HepG2 (cell line): ENCODE data around the gene TIMM23. TPM values are rescaled to one million over a fixed set of nuclear protein-coding genes. Genes with fewer than 3 reads are reported as not detected.
A peak's percentile ranks its signal among the peaks of the same experiment; 100 is the strongest.

Source experiments
- DMAP1 ChIP-seq: IDR thresholded peaks from 2 replicates; pipeline ENCODE4 v1.6.1; 2016
- GATAD2A ChIP-seq: IDR thresholded peaks from 2 replicates; pipeline ENCODE4 v1.6.1; 2016
- JUN ChIP-seq: sonication (generic); formaldehyde crosslinking; IDR thresholded peaks from 2 replicates; pipeline ENCODE4 v1.4.0; 2020; ENCODE audit warnings: mild to moderate bottlenecking, missing genetic modification reagents
- KAT8 ChIP-seq: IDR thresholded peaks from 2 replicates; pipeline ENCODE4 v1.6.1; 2016; ENCODE audit warnings: missing genetic modification reagents, missing compliant biosample characterization
- KLF15 ChIP-seq: sonication (generic); formaldehyde crosslinking; IDR thresholded peaks from 2 replicates; pipeline ENCODE4 v1.8.1; 2023; ENCODE audit warnings: borderline replicate concordance, mild to moderate bottlenecking, inconsistent platforms, missing genetic modification reagents, mixed read lengths
- KMT2B ChIP-seq: IDR thresholded peaks from 2 replicates; pipeline ENCODE4 v1.6.1; 2016; ENCODE audit warnings: missing genetic modification reagents, missing compliant biosample characterization
- RARG ChIP-seq: sonication (generic); formaldehyde crosslinking; IDR thresholded peaks from 2 replicates; pipeline ENCODE4 v1.4.0; 2020; ENCODE audit warnings: low read depth, mild to moderate bottlenecking, missing genetic modification reagents
- TBL1XR1 ChIP-seq: fragments of 150-350 bp; IDR thresholded peaks from 2 replicates; pipeline ENCODE4 v1.6.1; 2014; ENCODE audit warnings: borderline replicate concordance, low read length; ENCODE audit not compliant: partially characterized antibody
- THYN1 ChIP-seq: sonication (generic); formaldehyde crosslinking; IDR thresholded peaks from 2 replicates; pipeline ENCODE4 v1.8.1; 2023; ENCODE audit warnings: low read depth, mild to moderate bottlenecking, moderate library complexity, missing genetic modification reagents, borderline replicate concordance
- ZFYVE20 ChIP-seq: sonication (generic); formaldehyde crosslinking; IDR thresholded peaks from 2 replicates; pipeline ENCODE4 v1.8.0; 2023; ENCODE audit warnings: low read depth, mild to moderate bottlenecking, moderate library complexity, missing genetic modification reagents, borderline replicate concordance
- ZNF224 ChIP-seq: sonication (generic); formaldehyde crosslinking; IDR thresholded peaks from 2 replicates; pipeline ENCODE4 v1.5.0; 2020; ENCODE audit warnings: mild to moderate bottlenecking, missing genetic modification reagents
- ZNF281 ChIP-seq: sonication (generic); formaldehyde crosslinking; IDR thresholded peaks from 2 replicates; pipeline ENCODE4 v1.4.0; 2020; ENCODE audit warnings: missing genetic modification reagents, borderline replicate concordance
- ZNF512B ChIP-seq: sonication (generic); formaldehyde crosslinking; IDR thresholded peaks from 2 replicates; pipeline ENCODE4 v1.5.1; 2020; ENCODE audit warnings: missing genetic modification reagents, mild to moderate bottlenecking, borderline replicate concordance
- ZNF773 ChIP-seq: sonication (generic); formaldehyde crosslinking; IDR thresholded peaks from 2 replicates; pipeline ENCODE4 v1.4.0; 2020; ENCODE audit warnings: missing genetic modification reagents, borderline replicate concordance
- ZSCAN31 ChIP-seq: sonication (generic); formaldehyde crosslinking; IDR thresholded peaks from 2 replicates; pipeline ENCODE4 v1.5.0; 2020; ENCODE audit warnings: low read depth, mild to moderate bottlenecking, missing genetic modification reagents
- polyA plus RNA-seq, 8 experiments: library from polyadenylated mRNA; depleted of rRNA in 3 of 8; stranded (reverse) in 7 of 8; unstranded in 1 of 8; fragments of >200 nt; fragmentation: Illumina TruSeq in 4 of 8; extraction: Trizol in 4 of 8; gene quantifications; 2 replicates each; pipeline versions ENCODE4 v1.2.1 to v1.2.3, GENCODE V29; 2011 to 2016; ENCODE audit warnings: low read depth in 4 of 8, missing spikeins in 1 of 8, mixed read lengths in 1 of 8; ENCODE audit not compliant: insufficient read depth in 1 of 8
- total RNA-seq, 5 experiments: library from RNA; depleted of rRNA; stranded (reverse); fragments of >200 nt; fragmentation: Illumina TruSeq; extraction: Trizol; gene quantifications; 2 replicates each; pipeline ENCODE4 v1.2.3, GENCODE V29; 2016; ENCODE audit warnings: low read depth in 1 of 5
- TF ChIP-seq, protein P1 (sequence below): sonication (generic); formaldehyde crosslinking; IDR thresholded peaks from 2 replicates; pipeline ENCODE4 v1.4.0; 2020; ENCODE audit warnings: missing genetic modification reagents
- TF ChIP-seq, protein P2 (sequence below): sonication (generic); formaldehyde crosslinking; IDR thresholded peaks from 2 replicates; pipeline ENCODE4 v1.5.0; 2020; ENCODE audit warnings: mild to moderate bottlenecking, missing genetic modification reagents
- TF ChIP-seq, protein P3 (sequence below): sonication (generic); formaldehyde crosslinking; IDR thresholded peaks from 2 replicates; pipeline ENCODE4 v1.4.0; 2020; ENCODE audit warnings: mild to moderate bottlenecking, missing genetic modification reagents

TIMM23 gene
- total and polyA plus RNA-seq, 2 of the 13 experiments (the other 11 are each of a cell fraction or from before 2014, with no cell fraction given): 80.2 to 98.6 TPM

- TF ChIP-seq ZNF773 (CRISPR knock-in tag): no peak
- no peak; the same call in 1 of the 2 replicates for TF ChIP-seq RARG (CRISPR knock-in tag)
- TF ChIP-seq THYN1 (CRISPR knock-in tag): no peak
- peak; percentile 67 for TF ChIP-seq TBL1XR1
- peak; percentile 58; the same call in 1 of the 2 replicates for TF ChIP-seq ZNF281
- no peak for TF ChIP-seq KLF15 (CRISPR knock-in tag)
- TF ChIP-seq ZNF512B (CRISPR knock-in tag): no peak
- TF ChIP-seq, protein P1, sequence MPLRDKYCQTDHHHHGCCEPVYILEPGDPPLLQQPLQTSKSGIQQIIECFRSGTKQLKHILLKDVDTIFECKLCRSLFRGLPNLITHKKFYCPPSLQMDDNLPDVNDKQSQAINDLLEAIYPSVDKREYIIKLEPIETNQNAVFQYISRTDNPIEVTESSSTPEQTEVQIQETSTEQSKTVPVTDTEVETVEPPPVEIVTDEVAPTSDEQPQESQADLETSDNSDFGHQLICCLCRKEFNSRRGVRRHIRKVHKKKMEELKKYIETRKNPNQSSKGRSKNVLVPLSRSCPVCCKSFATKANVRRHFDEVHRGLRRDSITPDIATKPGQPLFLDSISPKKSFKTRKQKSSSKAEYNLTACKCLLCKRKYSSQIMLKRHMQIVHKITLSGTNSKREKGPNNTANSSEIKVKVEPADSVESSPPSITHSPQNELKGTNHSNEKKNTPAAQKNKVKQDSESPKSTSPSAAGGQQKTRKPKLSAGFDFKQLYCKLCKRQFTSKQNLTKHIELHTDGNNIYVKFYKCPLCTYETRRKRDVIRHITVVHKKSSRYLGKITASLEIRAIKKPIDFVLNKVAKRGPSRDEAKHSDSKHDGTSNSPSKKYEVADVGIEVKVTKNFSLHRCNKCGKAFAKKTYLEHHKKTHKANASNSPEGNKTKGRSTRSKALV (CRISPR knock-in tag): 0 out of 2 replicates have a peak, but pooled peaks have one; percentile 34
- no peak for TF ChIP-seq JUN (CRISPR knock-in tag)
- TF ChIP-seq ZNF224 (CRISPR knock-in tag): peak; percentile 56; the same call in 1 of the 2 replicates
- TF ChIP-seq KAT8 (CRISPR knock-in tag): peak; percentile 59; the same call in 1 of the 2 replicates
- TF ChIP-seq GATAD2A (CRISPR knock-in tag): peak; percentile 99
- no peak for TF ChIP-seq ZFYVE20 (CRISPR knock-in tag)
- TF ChIP-seq KMT2B (CRISPR knock-in tag): no peak; the same call in 1 of the 2 replicates
- TF ChIP-seq DMAP1 (CRISPR knock-in tag): no peak
- TF ChIP-seq, protein P2, sequence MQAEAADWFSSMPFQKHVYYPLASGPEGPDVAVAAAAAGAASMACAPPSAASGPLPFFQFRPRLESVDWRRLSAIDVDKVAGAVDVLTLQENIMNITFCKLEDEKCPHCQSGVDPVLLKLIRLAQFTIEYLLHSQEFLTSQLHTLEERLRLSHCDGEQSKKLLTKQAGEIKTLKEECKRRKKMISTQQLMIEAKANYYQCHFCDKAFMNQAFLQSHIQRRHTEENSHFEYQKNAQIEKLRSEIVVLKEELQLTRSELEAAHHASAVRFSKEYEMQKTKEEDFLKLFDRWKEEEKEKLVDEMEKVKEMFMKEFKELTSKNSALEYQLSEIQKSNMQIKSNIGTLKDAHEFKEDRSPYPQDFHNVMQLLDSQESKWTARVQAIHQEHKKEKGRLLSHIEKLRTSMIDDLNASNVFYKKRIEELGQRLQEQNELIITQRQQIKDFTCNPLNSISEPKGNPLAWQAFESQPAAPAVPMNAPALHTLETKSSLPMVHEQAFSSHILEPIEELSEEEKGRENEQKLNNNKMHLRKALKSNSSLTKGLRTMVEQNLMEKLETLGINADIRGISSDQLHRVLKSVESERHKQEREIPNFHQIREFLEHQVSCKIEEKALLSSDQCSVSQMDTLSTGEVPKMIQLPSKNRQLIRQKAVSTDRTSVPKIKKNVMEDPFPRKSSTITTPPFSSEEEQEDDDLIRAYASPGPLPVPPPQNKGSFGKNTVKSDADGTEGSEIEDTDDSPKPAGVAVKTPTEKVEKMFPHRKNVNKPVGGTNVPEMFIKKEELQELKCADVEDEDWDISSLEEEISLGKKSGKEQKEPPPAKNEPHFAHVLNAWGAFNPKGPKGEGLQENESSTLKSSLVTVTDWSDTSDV: no peak
- TF ChIP-seq ZSCAN31 (CRISPR knock-in tag): peak; percentile 87; the same call in 1 of the 2 replicates
- TF ChIP-seq, protein P3, sequence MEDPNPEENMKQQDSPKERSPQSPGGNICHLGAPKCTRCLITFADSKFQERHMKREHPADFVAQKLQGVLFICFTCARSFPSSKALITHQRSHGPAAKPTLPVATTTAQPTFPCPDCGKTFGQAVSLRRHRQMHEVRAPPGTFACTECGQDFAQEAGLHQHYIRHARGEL: no peak
These were observed 79.9 kb downstream of the TIMM23 start (continued) for GRCh38 chr10:46052057-46052790.
